Hepatocyte (in vitro differentiated cells): ENCODE data around the gene MACO1. TPM values are rescaled to one million over a fixed set of nuclear protein-coding genes. Genes with fewer than 3 reads are reported as not detected.

Experiments
- DNase-seq: peaks from one replicate; pipeline ENCODE4 v3.0.0-alpha.2; 2016; ENCODE audit warnings: low spot score
- H2AFZ ChIP-seq: fragments of 200-600 bp; sonication (generic); 2 replicates; pipeline ENCODE4 v1.6.0; 2016; ENCODE audit warnings: antibody characterized with exemption, mild to moderate bottlenecking
- H3K27ac ChIP-seq: fragments of 200-600 bp; sonication (generic); 2 replicates; pipeline ENCODE4 v1.5.1; 2016; ENCODE audit warnings: mild to moderate bottlenecking
- H3K27me3 ChIP-seq: fragments of 200-600 bp; sonication (generic); 2 replicates; pipeline ENCODE4 v1.6.1; 2016
- H3K36me3 ChIP-seq: fragments of 200-600 bp; sonication (generic); replicated peaks from 2 replicates; pipeline ENCODE4 v1.5.1; 2016; ENCODE audit warnings: low read depth; ENCODE audit not compliant: insufficient read depth
- H3K4me1 ChIP-seq: fragments of 200-600 bp; sonication (generic); 2 replicates; pipeline ENCODE4 v1.5.1; 2016; ENCODE audit warnings: mild to moderate bottlenecking, moderate library complexity; ENCODE audit not compliant: insufficient read depth
- H3K4me2 ChIP-seq: fragments of 200-600 bp; sonication (generic); 2 replicates; pipeline ENCODE4 v1.6.0; 2016
- H3K4me3 ChIP-seq: fragments of 200-600 bp; sonication (generic); 2 replicates; pipeline ENCODE4 v1.5.1; 2016; ENCODE audit warnings: mild to moderate bottlenecking
- H3K79me2 ChIP-seq: fragments of 200-600 bp; sonication (generic); 2 replicates; pipeline ENCODE4 v1.6.0; 2017; ENCODE audit warnings: mild to moderate bottlenecking
- H3K9me2 ChIP-seq: fragments of 200-600 bp; sonication (generic); replicated peaks from 2 replicates; pipeline ENCODE4 v1.6.0; 2017; ENCODE audit warnings: mild to moderate bottlenecking; ENCODE audit not compliant: insufficient read depth
- H3K9me3 ChIP-seq: fragments of 200-600 bp; sonication (generic); 2 replicates; pipeline ENCODE4 v1.5.1; 2016; ENCODE audit warnings: low read depth, mild to moderate bottlenecking
- H4K20me1 ChIP-seq: fragments of 200-600 bp; sonication (generic); 2 replicates; pipeline ENCODE4 v1.6.0; 2016; ENCODE audit warnings: mild to moderate bottlenecking; ENCODE audit not compliant: insufficient read depth, poor library complexity, severe bottlenecking
- EZH2 ChIP-seq: fragments of 200-600 bp; sonication (generic); IDR thresholded peaks from 2 replicates; pipeline ENCODE4 v1.6.1; 2016; ENCODE audit warnings: antibody characterized with exemption, mild to moderate bottlenecking, borderline replicate concordance
- EZH2phosphoT487 ChIP-seq: fragments of 200-600 bp; sonication (generic); IDR thresholded peaks from one replicate; pipeline ENCODE4 v1.6.1; 2018; ENCODE audit warnings: antibody characterized with exemption, mild to moderate bottlenecking, low read depth, moderate library complexity; ENCODE audit not compliant: unreplicated experiment, severe bottlenecking
- WGBS: methylation state at CpG from one replicate; pipeline ENCODE4 v1.1.6; 2016; ENCODE audit warnings: low lambda C conversion rate; ENCODE audit errors: missing lambda C conversion rate; 5-methylcytosine and 5-hydroxymethylcytosine counted together
- polyA plus RNA-seq: library from polyadenylated mRNA; unstranded; fragments of >200 nt; fragmentation: Nextera tagmentation; extraction: Ambion mirVana; gene quantifications from 2 replicates; pipeline ENCODE4 v1.2.1, GENCODE V29; 2016
- total RNA-seq: library from RNA; depleted of rRNA; stranded (reverse); fragments of >200 nt; gene quantifications from 2 replicates; pipeline ENCODE4 v1.2.3, GENCODE V29; 2014
- TF ChIP-seq, protein P1 (sequence below): fragments of 200-600 bp; sonication (generic); IDR thresholded peaks from 2 replicates; pipeline ENCODE4 v1.5.1; 2016; ENCODE audit warnings: antibody characterized with exemption, mild to moderate bottlenecking; ENCODE audit not compliant: poor library complexity

Gene MACO1
- total and polyA plus RNA-seq, 2 experiments from 2014 or later = 14.1 to 27.0 TPM

DNA sequence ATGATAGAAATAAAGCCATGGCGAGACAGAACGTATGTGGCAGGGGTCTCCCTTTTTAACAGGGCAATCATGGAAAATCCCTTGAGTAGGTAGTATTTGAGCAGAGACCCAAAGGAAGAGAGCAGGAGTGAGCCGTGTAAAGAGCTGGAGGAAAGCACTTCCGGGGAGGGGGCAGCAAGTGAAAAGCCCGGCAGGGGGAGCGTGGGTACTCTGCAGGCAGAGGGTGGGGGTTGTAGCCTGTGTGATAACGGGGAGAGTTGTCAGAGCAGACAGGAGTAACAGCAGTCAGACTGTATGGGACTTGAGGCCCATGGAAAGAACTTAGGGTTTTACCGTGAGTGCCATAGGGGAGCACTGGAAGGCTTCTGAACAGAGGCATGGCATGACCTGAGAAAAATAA is 61.6 kb downstream of the MACO1 start:
- no peak overlapping the region for H2AFZ ChIP-seq
- no peak overlapping the region for H3K27ac ChIP-seq
- no peak for DNase-seq
- H3K79me2 ChIP-seq = no peaks in the 10 kb centered on the region
- no peak for TF ChIP-seq EZH2phosphoT487
- TF ChIP-seq, protein P1, sequence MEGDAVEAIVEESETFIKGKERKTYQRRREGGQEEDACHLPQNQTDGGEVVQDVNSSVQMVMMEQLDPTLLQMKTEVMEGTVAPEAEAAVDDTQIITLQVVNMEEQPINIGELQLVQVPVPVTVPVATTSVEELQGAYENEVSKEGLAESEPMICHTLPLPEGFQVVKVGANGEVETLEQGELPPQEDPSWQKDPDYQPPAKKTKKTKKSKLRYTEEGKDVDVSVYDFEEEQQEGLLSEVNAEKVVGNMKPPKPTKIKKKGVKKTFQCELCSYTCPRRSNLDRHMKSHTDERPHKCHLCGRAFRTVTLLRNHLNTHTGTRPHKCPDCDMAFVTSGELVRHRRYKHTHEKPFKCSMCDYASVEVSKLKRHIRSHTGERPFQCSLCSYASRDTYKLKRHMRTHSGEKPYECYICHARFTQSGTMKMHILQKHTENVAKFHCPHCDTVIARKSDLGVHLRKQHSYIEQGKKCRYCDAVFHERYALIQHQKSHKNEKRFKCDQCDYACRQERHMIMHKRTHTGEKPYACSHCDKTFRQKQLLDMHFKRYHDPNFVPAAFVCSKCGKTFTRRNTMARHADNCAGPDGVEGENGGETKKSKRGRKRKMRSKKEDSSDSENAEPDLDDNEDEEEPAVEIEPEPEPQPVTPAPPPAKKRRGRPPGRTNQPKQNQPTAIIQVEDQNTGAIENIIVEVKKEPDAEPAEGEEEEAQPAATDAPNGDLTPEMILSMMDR = no peak
- TF ChIP-seq EZH2 = no peak
- no peaks in the 10 kb centered on the region for H3K27me3 ChIP-seq
- 79% methylated on average over 7 of the region's 8 CpGs for WGBS
- no peaks in the 10 kb centered on the region for H4K20me1 ChIP-seq
- H3K4me3 ChIP-seq = no peak overlapping the region
- no peak overlapping the region for H3K4me2 ChIP-seq
- no peaks in the 10 kb centered on the region for H3K4me1 ChIP-seq
- no peaks in the 10 kb centered on the region for H3K36me3 ChIP-seq
- H3K9me3 ChIP-seq = no peaks in the 10 kb centered on the region
- no peaks in the 10 kb centered on the region for H3K9me2 ChIP-seq

DNA sequence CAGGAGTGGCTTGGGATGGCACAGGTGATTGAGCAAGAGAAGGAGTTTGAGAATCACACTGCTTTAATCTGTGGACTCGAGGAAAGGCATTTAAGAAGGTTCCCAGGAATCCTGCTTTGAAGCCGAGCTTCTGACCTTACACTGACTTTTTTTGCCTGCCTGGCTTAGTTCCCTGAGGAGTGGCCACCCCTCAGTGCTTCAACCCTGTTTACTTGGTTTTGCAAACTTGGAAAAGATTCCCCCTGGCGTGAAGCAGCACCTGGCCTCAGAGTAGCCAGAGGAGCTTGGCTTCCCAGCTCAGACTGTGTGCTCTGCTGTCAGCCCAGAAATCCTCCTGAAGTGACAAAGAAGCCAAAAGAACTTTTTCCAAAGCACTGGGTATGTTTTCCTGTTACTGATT is 64.3 kb downstream of the MACO1 start:
- no peaks in the 10 kb centered on the region for H3K36me3 ChIP-seq
- no peak overlapping the region for H3K4me2 ChIP-seq

DNA sequence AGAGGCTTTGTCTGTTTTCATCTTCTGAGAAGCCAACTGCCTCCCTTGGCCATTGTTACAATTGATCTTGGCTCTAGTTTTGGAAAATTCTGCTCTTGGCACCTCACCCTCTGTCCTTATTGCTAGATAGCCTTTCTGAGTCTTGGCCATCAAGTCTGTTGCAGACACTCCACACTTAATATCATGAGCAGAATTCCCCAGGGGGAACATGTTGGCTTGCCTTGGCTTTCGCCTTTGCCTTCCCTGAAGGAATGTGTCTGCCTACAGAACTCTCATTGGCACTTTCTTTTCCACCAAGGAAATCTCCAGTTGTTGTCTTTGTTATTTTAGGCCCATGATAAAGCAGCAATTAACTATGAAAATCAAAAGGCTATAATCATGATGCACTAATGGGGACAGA is 70.0 kb downstream of the MACO1 start:
- no peak for TF ChIP-seq EZH2
- TF ChIP-seq, protein P1 = no peak
- TF ChIP-seq EZH2phosphoT487 = no peak
- 88% methylated on average over 1 of the region's 1 CpG for WGBS
- no peaks in the 10 kb centered on the region for H3K79me2 ChIP-seq
- peak overlapping the region; percentile 30 for H3K4me2 ChIP-seq
- H3K27me3 ChIP-seq = no peaks in the 10 kb centered on the region
- no peak for DNase-seq
- H3K4me1 ChIP-seq = peaks cover 45% of the 10 kb centered on the region
- no peaks in the 10 kb centered on the region for H3K9me2 ChIP-seq
- H3K27ac ChIP-seq = peak overlapping the region; percentile 78
- no peaks in the 10 kb centered on the region for H4K20me1 ChIP-seq
- no peaks in the 10 kb centered on the region for H3K36me3 ChIP-seq
- no peak overlapping the region for H2AFZ ChIP-seq
- no peak overlapping the region for H3K4me3 ChIP-seq
- no peaks in the 10 kb centered on the region for H3K9me3 ChIP-seq

More for the DNA sequence above, 64.3 kb downstream of the MACO1 start:
- H3K4me1 ChIP-seq = peaks cover 4% of the 10 kb centered on the region
- no peaks in the 10 kb centered on the region for H3K9me3 ChIP-seq
- no peak for DNase-seq
- H3K79me2 ChIP-seq = no peaks in the 10 kb centered on the region
- WGBS = 78% methylated on average over 3 of the region's 3 CpGs
- H3K9me2 ChIP-seq = no peaks in the 10 kb centered on the region
- no peak overlapping the region for H3K27ac ChIP-seq
- H3K4me3 ChIP-seq = no peak overlapping the region
- H4K20me1 ChIP-seq = no peaks in the 10 kb centered on the region
- H3K27me3 ChIP-seq = no peaks in the 10 kb centered on the region
- TF ChIP-seq EZH2phosphoT487 = no peak
- TF ChIP-seq EZH2 = no peak
- TF ChIP-seq, protein P1 = no peak
- H2AFZ ChIP-seq = no peak overlapping the region
